GM12878 (cell line): ENCODE results near the gene STK32B. TPM values are rescaled to one million over a fixed set of nuclear protein-coding genes. Genes with fewer than 3 reads are reported as not detected.

Experiments used
- ATAC-seq: fragments of 200-7000 bp; cut with Tn5 transposase; 3 replicates; pipeline ENCODE4 v1.9.1; 2020; ENCODE audit warnings: mild to moderate bottlenecking, moderate library complexity
- BruUV-seq: library from RNA; stranded (reverse); fragments of 400-500 nt; replicated peaks from 2 replicates; lab custom pipeline; 2021; lab: Mats Ljungman, UMichigan
- CTCF ChIA-PET: fragments of 300-600 bp; sonication (Branson Sonifier 250); formaldehyde crosslinking; extraction: SDS; loops from one replicate; lab custom pipeline; 2021; ENCODE audit warnings: inconsistent platforms; lab: Yijun Ruan, JAX
- POLR2A ChIA-PET: fragments of 350-600 bp; formaldehyde crosslinking; extraction: SDS; loops from one replicate; lab custom pipeline; 2021; ENCODE audit warnings: inconsistent platforms; lab: Charles Lee
- RAD21 ChIA-PET: fragments of 300-600 bp; sonication (Branson Sonifier 250); formaldehyde crosslinking; loops from one replicate; lab custom pipeline; 2023; ENCODE audit warnings: antibody characterized with exemption; ENCODE audit not compliant: unreplicated experiment; lab: Charles Lee
- SMC1A ChIA-PET: fragments of 300-600 bp; sonication (Branson Sonifier 250); formaldehyde crosslinking; loops from one replicate; lab custom pipeline; 2023; ENCODE audit not compliant: unreplicated experiment, uncharacterized antibody; lab: Charles Lee
- DNase-seq: peaks from one replicate; pipeline ENCODE4 v3.0.0-alpha.2; 2011; ENCODE audit warnings: low read depth, low spot score
- FAIRE-seq: peaks from 3 replicates; lab custom pipeline; 2011; peaks lifted over from hg19 to GRCh38; lab: Jason Lieb, UNC
- H2AFZ ChIP-seq: 2 replicates; pipeline ENCODE4 v1.6.0; 2011; ENCODE audit warnings: low read depth, low read length, control low read depth; ENCODE audit not compliant: control insufficient read depth
- H3K27ac ChIP-seq: 2 replicates; pipeline ENCODE4 v1.5.1; 2011; ENCODE audit warnings: control low read depth; ENCODE audit not compliant: control insufficient read depth, insufficient read depth
- H3K27me3 ChIP-seq, 2 experiments: replicated peaks in 1 of 2; 2 replicates each; pipeline versions ENCODE4 v1.6.0 to v1.6.1; 2011; ENCODE audit warnings: low read length in 1 of 2; ENCODE audit not compliant: control insufficient read depth in 2 of 2, insufficient read depth in 2 of 2
- H3K36me3 ChIP-seq, 2 experiments: 2 replicates each; pipeline ENCODE4 v1.5.1; 2011; ENCODE audit warnings: low read length in 1 of 2; ENCODE audit not compliant: control insufficient read depth in 2 of 2, insufficient read depth in 2 of 2
- H3K4me1 ChIP-seq: 2 replicates; pipeline ENCODE4 v1.6.1; 2011; ENCODE audit warnings: mild to moderate bottlenecking, low read length, moderate library complexity, mixed read lengths; ENCODE audit not compliant: control insufficient read depth, insufficient read depth
- H3K4me2 ChIP-seq: 2 replicates; pipeline ENCODE4 v1.6.0; 2011; ENCODE audit warnings: control low read depth; ENCODE audit not compliant: control insufficient read depth, insufficient read depth
- H3K4me3 ChIP-seq: fragments of 200-600 bp; sonication (generic); 2 replicates; pipeline ENCODE4 v1.5.1; 2016
- H3K79me2 ChIP-seq: 2 replicates; pipeline ENCODE4 v1.6.0; 2011; ENCODE audit warnings: low read length; ENCODE audit not compliant: control insufficient read depth, insufficient read depth
- H3K9ac ChIP-seq: 2 replicates; pipeline ENCODE4 v1.8.0; 2011; ENCODE audit warnings: low read length, control low read depth, mixed read lengths; ENCODE audit not compliant: control insufficient read depth, insufficient read depth
- H3K9me3 ChIP-seq: replicated peaks from 3 replicates; pipeline ENCODE4 v1.5.1; 2011; ENCODE audit warnings: mild to moderate bottlenecking, low read length; ENCODE audit not compliant: control insufficient read depth, insufficient read depth
- H4K20me1 ChIP-seq: 2 replicates; pipeline ENCODE4 v1.6.0; 2011; ENCODE audit not compliant: control insufficient read depth, insufficient read depth
- ATF2 ChIP-seq: IDR thresholded peaks from 2 replicates; pipeline ENCODE4 v1.6.1; 2012; ENCODE audit warnings: low read length, inconsistent platforms
- BMI1 ChIP-seq: fragments of 450-650 bp; IDR thresholded peaks from 2 replicates; pipeline ENCODE4 v1.6.1; 2016; ENCODE audit warnings: mild to moderate bottlenecking, moderate library complexity, borderline replicate concordance
- CHD2 ChIP-seq: IDR thresholded peaks from 2 replicates; pipeline ENCODE4 v1.6.1; 2011; ENCODE audit warnings: low read depth, low read length, improper control_type of control experiment, borderline replicate concordance
- CTCF ChIP-seq, 3 experiments: IDR thresholded peaks in 2 of 3; conservative IDR thresholded peaks in 1 of 3; 2 replicates each; pipeline ENCODE4 v1.5.1; 2011; ENCODE audit warnings: low read depth in 3 of 3, low read length in 3 of 3, mild to moderate bottlenecking in 3 of 3, control low read depth in 2 of 3, moderate library complexity in 2 of 3, inconsistent platforms in 1 of 3, mixed read lengths in 1 of 3; ENCODE audit not compliant: control insufficient read depth in 2 of 3, insufficient read depth in 1 of 3; ENCODE audit errors: extremely low read depth in 1 of 3
- EGR1 ChIP-seq, 2 experiments: IDR thresholded peaks; 1 replicate in 1 of 2; 2 replicates in 1 of 2; pipeline ENCODE4 v1.6.1; 2011 to 2012; ENCODE audit warnings: low read depth in 2 of 2, low read length in 2 of 2, borderline replicate concordance in 1 of 2, mild to moderate bottlenecking in 1 of 2, moderate library complexity in 1 of 2
- FOXK2 ChIP-seq: fragments of 450-650 bp; IDR thresholded peaks from 2 replicates; pipeline ENCODE4 v1.6.1; 2017; ENCODE audit warnings: mild to moderate bottlenecking, moderate library complexity
- IRF4 ChIP-seq: IDR thresholded peaks from 2 replicates; pipeline ENCODE4 v1.6.1; 2011; ENCODE audit warnings: low read depth, low read length
- NR2F1 ChIP-seq: fragments of 450-650 bp; conservative IDR thresholded peaks from 2 replicates; pipeline ENCODE4 v1.6.1; 2017; ENCODE audit warnings: mild to moderate bottlenecking
- POLR2A ChIP-seq: IDR thresholded peaks from 2 replicates; pipeline ENCODE4 v1.6.1; 2011; ENCODE audit warnings: low read depth, mild to moderate bottlenecking, low read length
- ZNF622 ChIP-seq: fragments of 450-650 bp; IDR thresholded peaks from 2 replicates; pipeline ENCODE4 v1.6.1; 2017; ENCODE audit warnings: mild to moderate bottlenecking, inconsistent platforms
- WGBS: methylation state at CpG from one replicate; pipeline ENCODE4 v1.1.6; 2016; ENCODE audit warnings: low lambda C conversion rate; ENCODE audit not compliant: insufficient replicate concordance, insufficient coverage; ENCODE audit errors: missing lambda C conversion rate; 5-methylcytosine and 5-hydroxymethylcytosine counted together
- in situ Hi-C: fragments of 300-500 bp; cut with MboI; formaldehyde crosslinking; loops from 9 replicates; pipeline ENCODE4 v1.14.3; 2018; ENCODE audit warnings: mixed read lengths
- intact Hi-C: fragments of 100-400 bp; cut with micrococcal nuclease; formaldehyde crosslinking; loops from one replicate; pipeline ENCODE4 v1.14.2; 2022; ENCODE audit not compliant: unreplicated experiment
- polyA plus RNA-seq, 11 experiments: library from polyadenylated mRNA; depleted of rRNA in 4 of 11; unstranded in 6 of 11; stranded (reverse) in 5 of 11; fragments of >200 nt; fragmentation: Nextera tagmentation in 4 of 11; fragmentation: Illumina TruSeq in 1 of 11; extraction: Ambion mirVana in 4 of 11; extraction: Trizol in 1 of 11; gene quantifications; 1 replicate in 1 of 11; 2 replicates in 10 of 11; pipeline versions ENCODE4 v1.2.1 to v1.2.3, GENCODE V29; 2011 to 2016; ENCODE audit warnings: inconsistent platforms in 2 of 11, missing spikeins in 2 of 11, low read depth in 1 of 11
- total RNA-seq, 4 experiments: library from RNA; depleted of rRNA in 3 of 4; stranded (reverse); fragments of >200 nt in 3 of 4; fragmentation: Illumina TruSeq in 1 of 4; extraction: Trizol in 1 of 4; gene quantifications; 2 replicates each; pipeline versions ENCODE4 v1.2.1 to v1.2.3, GENCODE V29; 2013 to 2021

The STK32B gene
- total and polyA plus RNA-seq, 10 of the 15 experiments (the other 5 are each of a cell fraction or from before 2014, with no cell fraction given) = 0.04 to 0.12 (median 0.08) TPM; not detected in 7

- no peak for TF ChIP-seq NR2F1
- TF ChIP-seq EGR1 (IDR thresholded peaks at IDR 0.05; ENCODE audit: borderline replicate concordance in 1 of 2, low read depth in 2 of 2, low read length in 2 of 2) = no peak
- TF ChIP-seq IRF4 = no peak
- no peak for TF ChIP-seq FOXK2
- TF ChIP-seq, all 136 proteins: peak for 0
These were observed 61.2 kb downstream of the STK32B start (continued) for GRCh38 chr4:5112333-5113095.

DNA sequence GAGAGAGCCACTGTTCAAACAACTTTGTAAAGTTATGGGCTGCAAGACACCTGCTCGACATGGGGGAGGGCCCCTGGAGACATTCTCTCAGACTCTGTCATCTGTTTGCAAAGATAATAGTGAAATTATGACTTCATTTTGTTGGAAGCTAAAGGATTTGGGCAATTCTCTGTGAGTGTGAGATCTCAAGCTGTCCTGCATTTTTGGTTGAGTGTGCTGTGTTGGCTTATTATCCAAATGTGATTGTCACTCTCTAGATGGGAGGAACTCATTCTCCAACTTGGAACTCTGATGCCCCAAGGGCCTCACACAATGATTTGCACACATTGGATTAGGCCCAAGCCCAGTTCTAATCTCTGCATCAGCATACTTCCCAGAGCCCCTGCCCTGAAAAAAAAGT is 63.7 kb downstream of the STK32B start:
- ChIA-PET CTCF (no interaction called here), SMC1A (no interaction called here), RAD21 (no interaction called here), POLR2A (no interaction called here)
- in situ Hi-C loops (no loop called here), intact Hi-C loops (no loop called here)
- Histone ChIP-seq H3K79me2 (no peaks in the 10 kb centered on the region), H3K9me3 (no peaks in the 10 kb centered on the region), H4K20me1 (no peaks in the 10 kb centered on the region), H3K4me3 (no peak overlapping the region), H3K27me3 (no peaks in the 10 kb centered on the region), H3K9ac (no peak overlapping the region), H3K4me2 (no peak overlapping the region), H3K27ac (no peak overlapping the region), H2AFZ (no peak overlapping the region), H3K36me3 (no peaks in the 10 kb centered on the region), H3K4me1 (no peaks in the 10 kb centered on the region)
- no TSS peak for BruUV-seq
- TF ChIP-seq CHD2 (no peak), BMI1 (no peak), ATF2 (no peak), POLR2A (no peak), ZNF622 (no peak), CTCF (IDR thresholded peaks at IDR 0.05 in 2 of 3, conservative IDR thresholded peaks at IDR 0.05 in 1 of 3; ENCODE audit: control insufficient read depth in 2 of 3, extremely low read depth in 1 of 3, insufficient read depth in 1 of 3, low read depth in 3 of 3, low read length in 3 of 3) (no peak)
- 5% methylated on average over 1 of the region's 1 CpG for WGBS
- FAIRE-seq (no peak), ATAC-seq (no peak), DNase-seq (no peak)
